H1 (cell line): ENCODE measurements around the gene NT5C. TPM values are rescaled to one million over a fixed set of nuclear protein-coding genes. Genes with fewer than 3 reads are reported as not detected.

Source experiments
- CTCF ChIA-PET: fragments of 300-600 bp; sonication (Branson Sonifier 250); formaldehyde crosslinking; loops from one replicate; lab custom pipeline; 2021; ENCODE audit not compliant: partially characterized antibody; lab: Charles Lee
- POLR2A ChIA-PET: fragments of 300-600 bp; sonication (Branson Sonifier 250); formaldehyde crosslinking; loops from one replicate; lab custom pipeline; 2021; ENCODE audit warnings: inconsistent platforms; ENCODE audit not compliant: partially characterized antibody; lab: Charles Lee
- DNase-seq, 2 experiments: peaks; one replicate each; pipeline versions ENCODE4 v3.0.0 to v3.0.0-alpha.2; 2010 to 2022; ENCODE audit warnings: low spot score in 2 of 2, low read depth in 1 of 2, mixed read lengths in 1 of 2
- FAIRE-seq: peaks from 2 replicates; lab custom pipeline; 2011; peaks lifted over from hg19 to GRCh38; lab: Jason Lieb, UNC
- H2AFZ ChIP-seq: 2 replicates; pipeline ENCODE4 v1.8.1; 2012; ENCODE audit warnings: low read length, inconsistent platforms
- H2AK5ac ChIP-seq: 2 replicates; pipeline ENCODE4 v1.6.1; 2013; ENCODE audit warnings: low read depth, low read length
- H2BK120ac ChIP-seq: replicated peaks from 2 replicates; pipeline ENCODE3; 2013; ENCODE audit warnings: low read depth, low read length, inconsistent platforms
- H2BK12ac ChIP-seq: 2 replicates; pipeline ENCODE4 v1.6.1; 2013; ENCODE audit warnings: low read depth, low read length
- H2BK15ac ChIP-seq: 2 replicates; pipeline ENCODE4 v1.6.1; 2013; ENCODE audit warnings: low read length
- H2BK20ac ChIP-seq: 2 replicates; pipeline ENCODE4 v1.6.1; 2013; ENCODE audit warnings: low read length
- H2BK5ac ChIP-seq: 2 replicates; pipeline ENCODE4 v1.6.1; 2013; ENCODE audit warnings: low read depth, low read length
- H3K14ac ChIP-seq: 2 replicates; pipeline ENCODE4 v1.6.1; 2013; ENCODE audit warnings: inconsistent platforms; ENCODE audit not compliant: insufficient read length
- H3K18ac ChIP-seq: 2 replicates; pipeline ENCODE4 v1.6.1; 2013; ENCODE audit warnings: low read length; ENCODE audit errors: extremely low read depth
- H3K23ac ChIP-seq: 2 replicates; pipeline ENCODE4 v1.6.1; 2013; ENCODE audit warnings: inconsistent platforms; ENCODE audit not compliant: insufficient read length
- H3K23me2 ChIP-seq: 2 replicates; pipeline ENCODE4 v1.6.1; 2013; ENCODE audit warnings: low read depth, low read length
- H3K27ac ChIP-seq: 2 replicates; pipeline ENCODE4 v1.6.1; 2011; ENCODE audit warnings: low read depth, low read length, inconsistent platforms
- H3K27me3 ChIP-seq, 4 experiments: replicated peaks in 1 of 4; 1 replicate in 1 of 4; 2 replicates in 3 of 4; pipeline versions ENCODE4 v1.6.1 to v1.8.1; 2011 to 2013; ENCODE audit warnings: low read length in 3 of 4, mild to moderate bottlenecking in 3 of 4, inconsistent platforms in 2 of 4, mixed read lengths in 2 of 4, moderate library complexity in 1 of 4; ENCODE audit not compliant: control insufficient read depth in 3 of 4, insufficient read depth in 3 of 4; ENCODE audit errors: extremely low read depth in 1 of 4
- H3K36me3 ChIP-seq, 4 experiments: 2 replicates each; pipeline versions ENCODE4 v1.6.1 to v1.8.1; 2011 to 2013; ENCODE audit warnings: mild to moderate bottlenecking in 4 of 4, low read length in 3 of 4, moderate library complexity in 2 of 4, control low read depth in 1 of 4, inconsistent platforms in 1 of 4; ENCODE audit not compliant: insufficient read depth in 4 of 4, control insufficient read depth in 2 of 4
- H3K4ac ChIP-seq: replicated peaks from 2 replicates; pipeline ENCODE3; 2013; ENCODE audit warnings: low read length, low read depth, mixed read lengths, inconsistent platforms; ENCODE audit not compliant: insufficient read length
- H3K4me1 ChIP-seq, 4 experiments: replicated peaks in 1 of 4; 1 replicate in 1 of 4; 2 replicates in 3 of 4; pipeline versions ENCODE4 v1.6.1 to v1.8.1; 2011 to 2013; ENCODE audit warnings: low read length in 3 of 4, inconsistent platforms in 2 of 4, mixed read lengths in 1 of 4; ENCODE audit not compliant: insufficient read depth in 4 of 4, control insufficient read depth in 3 of 4
- H3K4me2 ChIP-seq, 2 experiments: 2 replicates each; pipeline versions ENCODE4 v1.6.1 to v1.8.1; 2011 to 2013; ENCODE audit warnings: low read depth in 2 of 2, low read length in 2 of 2, control low read depth in 1 of 2, inconsistent platforms in 1 of 2, mild to moderate bottlenecking in 1 of 2; ENCODE audit not compliant: insufficient read depth in 1 of 2
- H3K4me3 ChIP-seq, 4 experiments: fragments of 200-600, 300-600 bp in 1 of 4; sonication (generic), shearing (Covaris generic), sonication (Bioruptor Twin) in 1 of 4; 2 replicates each; pipeline versions ENCODE4 v1.5.1 to v1.8.1; 2011 to 2016; ENCODE audit warnings: low read length in 4 of 4, low read depth in 3 of 4, control low read depth in 2 of 4, inconsistent platforms in 2 of 4, mild to moderate bottlenecking in 2 of 4, mixed read lengths in 1 of 4, moderate library complexity in 1 of 4; ENCODE audit not compliant: insufficient read depth in 2 of 4; ENCODE audit errors: extremely low read depth in 1 of 4
- H3K56ac ChIP-seq: replicated peaks from 2 replicates; pipeline ENCODE3; 2013; ENCODE audit warnings: low read depth, mild to moderate bottlenecking, mixed read lengths, low read length, inconsistent platforms; ENCODE audit not compliant: insufficient read length
- H3K79me1 ChIP-seq: 2 replicates; pipeline ENCODE4 v1.6.1; 2013; ENCODE audit warnings: low read depth, low read length, control low read depth
- H3K79me2 ChIP-seq, 2 experiments: 2 replicates each; pipeline versions ENCODE4 v1.6.1 to v1.8.1; 2012 to 2013; ENCODE audit warnings: low read length in 2 of 2, mild to moderate bottlenecking in 2 of 2, inconsistent platforms in 1 of 2; ENCODE audit not compliant: insufficient read depth in 2 of 2, control insufficient read depth in 1 of 2
- H3K9ac ChIP-seq, 4 experiments: replicated peaks in 1 of 4; 1 replicate in 1 of 4; 2 replicates in 3 of 4; pipeline versions ENCODE4 v1.6.1 to v1.8.1; 2011 to 2013; ENCODE audit warnings: low read depth in 3 of 4, low read length in 3 of 4, control low read depth in 2 of 4, mild to moderate bottlenecking in 2 of 4, moderate library complexity in 2 of 4, inconsistent platforms in 1 of 4; ENCODE audit errors: extremely low read depth in 1 of 4
- H3K9me3 ChIP-seq, 2 experiments: 2 replicates each; pipeline versions ENCODE4 v1.6.1 to v1.8.1; 2012 to 2013; ENCODE audit warnings: mild to moderate bottlenecking in 2 of 2, moderate library complexity in 2 of 2, control low read depth in 1 of 2, inconsistent platforms in 1 of 2, low read depth in 1 of 2, low read length in 1 of 2, mixed read lengths in 1 of 2; ENCODE audit not compliant: insufficient read depth in 2 of 2
- H4K20me1 ChIP-seq, 2 experiments: replicated peaks in 1 of 2; 2 replicates each; pipeline versions ENCODE3 to v1.8.1; 2011 to 2013; ENCODE audit warnings: inconsistent platforms in 2 of 2, low read length in 2 of 2, mild to moderate bottlenecking in 1 of 2; ENCODE audit not compliant: insufficient read depth in 2 of 2, control insufficient read depth in 1 of 2
- H4K5ac ChIP-seq: 2 replicates; pipeline ENCODE4 v1.6.1; 2013; ENCODE audit warnings: low read length, low read depth, mixed read lengths, inconsistent platforms; ENCODE audit not compliant: insufficient read length
- H4K8ac ChIP-seq: 2 replicates; pipeline ENCODE4 v1.8.0; 2013; ENCODE audit warnings: mild to moderate bottlenecking, moderate library complexity, low read length, inconsistent platforms; ENCODE audit not compliant: insufficient read depth; ENCODE audit errors: extremely low read depth
- H4K91ac ChIP-seq: replicated peaks from 2 replicates; pipeline ENCODE3; 2013; ENCODE audit warnings: low read length, mixed read lengths, inconsistent platforms; ENCODE audit not compliant: insufficient read length
- GTF2F1 ChIP-seq: IDR thresholded peaks from 2 replicates; pipeline ENCODE4 v1.6.1; 2012; ENCODE audit warnings: low read depth, low read length, improper control_type of control experiment, borderline replicate concordance
- HDAC6 ChIP-seq: IDR thresholded peaks from one replicate; pipeline ENCODE4 v1.7.1; 2012; ENCODE audit warnings: low read depth, mild to moderate bottlenecking, inconsistent platforms, low read length, moderate library complexity
- WGBS, 2 experiments: shearing (Covaris generic) in 1 of 2; methylation state at CpG; one replicate each; pipeline versions ENCODE4 v1.1.6 to v1.1.7; 2013 to 2015; ENCODE audit warnings: low lambda C conversion rate in 2 of 2, mixed read lengths in 2 of 2, inconsistent platforms in 1 of 2, low coverage in 1 of 2, missing lambda C conversion rate in 1 of 2; ENCODE audit not compliant: insufficient replicate concordance in 2 of 2, insufficient coverage in 1 of 2, insufficient read length in 1 of 2; ENCODE audit errors: extremely low coverage in 1 of 2, missing lambda C conversion rate in 1 of 2; 5-methylcytosine and 5-hydroxymethylcytosine counted together
- polyA plus RNA-seq, 7 experiments: library from polyadenylated mRNA; depleted of rRNA in 3 of 7; stranded (reverse) in 5 of 7; unstranded in 2 of 7; fragments of >200 nt in 5 of 7; fragments of 200-250 nt in 2 of 7; gene quantifications; 1 replicate in 5 of 7; 2 replicates in 1 of 7; 4 replicates in 1 of 7; pipeline versions ENCODE4 v1.2.1 to v1.2.3, GENCODE V29; 2011 to 2013; ENCODE audit warnings: missing spikeins in 2 of 7, mixed read lengths in 2 of 7
- total RNA-seq: library from RNA; stranded (reverse); fragmentation: NEBNext Ultra II Directional; extraction: Animal tissue kit (Norgen Biotek cat#: 25700); gene quantifications from 2 replicates; pipeline ENCODE4 v1.2.1, GENCODE V29; 2021

NT5C gene
- total and polyA plus RNA-seq, 2 of the 8 experiments (the other 6 are each of a cell fraction or from before 2014, with no cell fraction given): 52.1 to 66.4 TPM

GRCh38 chr17:75098861-75099260 is 32.7 kb downstream of the NT5C start:
- CTCF ChIA-PET: interaction anchor here (0.6 to 2.1 kb wide), 8 partner anchors 12 to 142 kb away, joined by 3 to 9 read pairs (median 4); partner anchors contain the start of genes NT5C and SLC16A5
- Histone ChIP-seq H3K14ac (no peak overlapping the region), H3K4me2 (no peak overlapping the region), H2AFZ (no peak overlapping the region), H3K18ac (no peak overlapping the region), H3K23me2 (no peaks in the 10 kb centered on the region), H3K27ac (no peak overlapping the region)
- WGBS, 2 experiments: 82% methylated on average over 7 of the region's 7 CpGs; no CpG with 5 or more reads in 1 of the 2 experiments
- TF ChIP-seq GTF2F1 (no peak), HDAC6 (no peak)
- TF ChIP-seq, all 59 proteins: peak for 0
- no peak overlapping the region for H3K23ac ChIP-seq
- DNase-seq: no peak
- H2BK15ac ChIP-seq: no peak overlapping the region
- H2BK20ac ChIP-seq: no peak overlapping the region
- peaks cover 2% of the 10 kb centered on the region; the same call in 1 of the 2 replicates for H3K79me1 ChIP-seq
- no peak overlapping the region for H4K5ac ChIP-seq
- no peak overlapping the region for H3K9ac ChIP-seq
- H4K20me1 ChIP-seq: no peaks in the 10 kb centered on the region
- peaks cover 0 to 9% (median 4%) of the 10 kb centered on the region in 4 experiments; a peak in 5 of 8 replicates for H3K36me3 ChIP-seq
- no peak overlapping the region for H4K91ac ChIP-seq
- no peak overlapping the region for H2AK5ac ChIP-seq
- H2BK120ac ChIP-seq: no peak overlapping the region
- POLR2A ChIA-PET: interaction anchor here (0.6 to 8.7 kb wide), 4 partner anchors 9 to 40 kb away, joined by 3 to 32 read pairs (median 4); partner anchors contain the start of gene SLC16A5
- H3K27me3 ChIP-seq: no peaks in the 10 kb centered on the region
- no peak overlapping the region for H3K56ac ChIP-seq
- H4K8ac ChIP-seq: no peak overlapping the region
- H3K4ac ChIP-seq: no peak overlapping the region
- H3K9me3 ChIP-seq: peaks cover 0 to 3% of the 10 kb centered on the region in 2 experiments; a peak in 2 of 4 replicates
- no peak overlapping the region for H3K4me3 ChIP-seq
- H2BK12ac ChIP-seq: no peak overlapping the region
- FAIRE-seq: no peak
- peaks cover 0 to 3% (median 0%) of the 10 kb centered on the region in 4 experiments; a peak in 3 of 7 replicates for H3K4me1 ChIP-seq
- no peak overlapping the region for H2BK5ac ChIP-seq
- no peaks in the 10 kb centered on the region for H3K79me2 ChIP-seq
